ENCODE measurements around the gene AJUBA.

The AJUBA gene

GRCh38 chr14:22922294-22922693, 60.1 kb downstream of the AJUBA start:
- 94 to 99% methylated on average over 2 of the region's 2 CpGs for WGBS, 2 experiments
- no peak overlapping the region for H3K4me3 ChIP-seq (ENCODE audit: insufficient read depth, low read depth, low read length)

More at GRCh38 chr14:22922294-22922693, 60.1 kb downstream of the AJUBA start:
- H3K9me3 ChIP-seq (ENCODE audit: control insufficient read depth, low read length), result no peaks in the 10 kb centered on the region
- H3K4me1 ChIP-seq (ENCODE audit: control insufficient read depth, insufficient read depth, low read length), result peaks cover 6% of the 10 kb centered on the region
- H3K27me3 ChIP-seq (ENCODE audit: control insufficient read depth, insufficient read depth, low read length, poor library complexity, severe bottlenecking), result no peaks in the 10 kb centered on the region
- H3K36me3 ChIP-seq (ENCODE audit: control insufficient read depth, insufficient read depth, low read length), result peaks cover 50% of the 10 kb centered on the region
- H3K27ac ChIP-seq (ENCODE audit: insufficient read depth, low read depth, low read length, poor library complexity, severe bottlenecking), result no peak overlapping the region

Measured in ectodermal cell (in vitro differentiated cells).